OCI-LY3 (cell line): ENCODE results near the gene RNF168.

Experiments
- CTCF ChIP-seq: fragments of 200-600, 300-600 bp; sonication (generic); IDR thresholded peaks from 2 replicates; pipeline ENCODE4 v1.5.1; 2014; ENCODE audit warnings: antibody characterized with exemption, low read length, low read depth
- EZH2phosphoT487 ChIP-seq: fragments of 200-600 bp; shearing (Covaris generic); IDR thresholded peaks from 2 replicates; pipeline ENCODE4 v1.6.1; 2018; ENCODE audit warnings: antibody characterized with exemption, mixed run types, low read depth

GRCh38 chr3:196541684-196542445 is 38.3 kb upstream of the RNF168 start:
- no peak for TF ChIP-seq CTCF
- no peak for TF ChIP-seq EZH2phosphoT487
